OCI-LY7 (cell line): Measurements from ENCODE around the gene GRB10. TPM values are rescaled to one million over a fixed set of nuclear protein-coding genes. Genes with fewer than 3 reads are reported as not detected.

Experiments used
- total RNA-seq, 2 experiments: library from RNA; depleted of rRNA in 1 of 2; stranded (reverse); fragments of >200 nt in 1 of 2; shearing (Covaris generic) in 1 of 2; gene quantifications; 2 replicates each; pipeline ENCODE4 v1.2.3, GENCODE V29; 2014 to 2022

GRB10 gene
- total RNA-seq, 2 experiments from 2014 or later, result not detected

Other genes starting within 250 kb of the GRB10 start
- gene DDC, start 217.5 kb downstream of the GRB10 start, total RNA-seq (2014; rRNA removed; shearing (Covaris generic)), result not detected in 2 replicates
- gene DDC, start 217.5 kb downstream of the GRB10 start, total RNA-seq (2022), result not detected in 2 replicates